Uterus (tissue), 2 donors: ENCODE results near the gene THBS4.

Source experiments
- CTCF ChIP-seq, 4 experiments: fragments of 200-600 bp in 2 of 4; fragments of 450-650 bp in 2 of 4; sonication (generic) in 2 of 4; IDR thresholded peaks; one replicate each; pipeline ENCODE4 v1.5.1; 2016 to 2019; ENCODE audit warnings: antibody characterized with exemption in 4 of 4, mild to moderate bottlenecking in 2 of 4, moderate library complexity in 1 of 4
- POLR2A ChIP-seq, 2 donors: fragments of 450-650 bp; IDR thresholded peaks; one replicate each; pipeline ENCODE4 v1.6.1; 2016; ENCODE audit warnings: antibody characterized with exemption in 2 of 2, mild to moderate bottlenecking in 1 of 2, moderate library complexity in 1 of 2

GRCh38 chr5:79999722-80000121 is 35.4 kb upstream of the THBS4 start:
- TF ChIP-seq POLR2A (IDR thresholded peaks at IDR 0.05) (no peak), CTCF (IDR thresholded peaks at IDR 0.05) (no peak)
